HCT116 (cell line): Measurements from ENCODE around the gene TRIB2. TPM values are rescaled to one million over a fixed set of nuclear protein-coding genes. Genes with fewer than 3 reads are reported as not detected.

ENCODE experiments used
- ATAC-seq: fragments of 200-7000 bp; cut with Tn5 transposase; 2 replicates; pipeline ENCODE4 v1.9.1; 2020; ENCODE audit warnings: mild to moderate bottlenecking, moderate library complexity
- BruUV-seq: library from RNA; stranded (reverse); fragments of 400-500 nt; replicated peaks from 2 replicates; lab custom pipeline; 2021; lab: Mats Ljungman, UMichigan
- CTCF ChIA-PET: fragments of 300-600 bp; sonication (Branson Sonifier 250); formaldehyde crosslinking; loops from one replicate; lab custom pipeline; 2021; ENCODE audit warnings: antibody characterized with exemption; lab: Charles Lee
- POLR2A ChIA-PET: fragments of 300-600, 350-600 bp; sonication (Branson Sonifier 250); formaldehyde crosslinking; loops from one replicate; lab custom pipeline; 2021; ENCODE audit warnings: antibody characterized with exemption; lab: Charles Lee
- RAD21 ChIA-PET, 2 experiments: fragments of 300-600 bp; sonication (Branson Sonifier 250); formaldehyde crosslinking; loops; one replicate each; lab custom pipeline; 2023; ENCODE audit warnings: low total read pairs in 2 of 2; ENCODE audit not compliant: uncharacterized antibody in 2 of 2, unreplicated experiment in 2 of 2, low non-redundant PET in 1 of 2; lab: Charles Lee
- DNase-seq: peaks from one replicate; pipeline ENCODE4 v3.0.0-alpha.2; 2010; ENCODE audit warnings: low read depth, low spot score
- H2AFZ ChIP-seq: fragments of 200-600 bp; shearing (Covaris generic), sonication (generic); 2 replicates; pipeline ENCODE4 v1.6.1; 2017; ENCODE audit warnings: low read depth, mixed run types, mixed read lengths, antibody characterized with exemption, low read length; ENCODE audit not compliant: poor library complexity, severe bottlenecking
- H3K27ac ChIP-seq: 2 replicates; pipeline ENCODE4 v1.5.1; 2012; ENCODE audit warnings: low read depth, low read length
- H3K27me3 ChIP-seq: fragments of 200-600 bp; sonication (generic); 2 replicates; pipeline ENCODE4 v1.6.1; 2016; ENCODE audit warnings: mixed run types, low read length, mixed read lengths; ENCODE audit not compliant: insufficient read depth
- H3K36me3 ChIP-seq, 2 experiments: fragments of 200-500 bp in 1 of 2; fragments of 200-600 bp in 1 of 2; sonication (Bioruptor generic) in 1 of 2; sonication (generic) in 1 of 2; 2 replicates each; pipeline versions ENCODE4 v1.5.1 to v1.6.1; 2014 to 2016; ENCODE audit warnings: low read length in 2 of 2, inconsistent platforms in 1 of 2, mixed read lengths in 1 of 2, mixed run types in 1 of 2; ENCODE audit not compliant: insufficient read depth in 2 of 2, control insufficient read depth in 1 of 2
- H3K4me1 ChIP-seq, 2 experiments: fragments of 200-600 bp in 1 of 2; sonication (generic) in 1 of 2; 2 replicates each; pipeline versions ENCODE4 v1.5.1 to v1.6.1; 2012 to 2017; ENCODE audit warnings: low read length in 2 of 2, inconsistent platforms in 1 of 2, mild to moderate bottlenecking in 1 of 2, mixed read lengths in 1 of 2, mixed run types in 1 of 2, moderate library complexity in 1 of 2; ENCODE audit not compliant: insufficient read depth in 2 of 2, control insufficient read depth in 1 of 2
- H3K4me2 ChIP-seq: fragments of 200-600 bp; sonication (generic); 2 replicates; pipeline ENCODE4 v1.6.1; 2017; ENCODE audit warnings: mixed run types, low read length, mixed read lengths
- H3K4me3 ChIP-seq, 2 experiments: fragments of 200-600 bp in 1 of 2; sonication (generic) in 1 of 2; replicated peaks in 1 of 2; 2 replicates each; pipeline ENCODE4 v1.5.1; 2011 to 2016; ENCODE audit warnings: low read length in 2 of 2, control low read depth in 1 of 2, low read depth in 1 of 2, mild to moderate bottlenecking in 1 of 2, mixed read lengths in 1 of 2, mixed run types in 1 of 2
- H3K79me2 ChIP-seq: fragments of 200-600 bp; sonication (generic); 2 replicates; pipeline ENCODE4 v1.6.1; 2017; ENCODE audit warnings: mild to moderate bottlenecking, mixed run types, low read length, moderate library complexity, mixed read lengths; ENCODE audit not compliant: insufficient read depth
- H3K9ac ChIP-seq: fragments of 200-600 bp; sonication (generic); 2 replicates; pipeline ENCODE4 v1.6.1; 2016; ENCODE audit warnings: low read length, mixed read lengths
- H3K9me2 ChIP-seq: fragments of 200-600 bp; sonication (generic), shearing (Covaris generic); 2 replicates; pipeline ENCODE4 v1.6.1; 2017; ENCODE audit warnings: mixed run types, mild to moderate bottlenecking, moderate library complexity; ENCODE audit not compliant: insufficient read depth
- H3K9me3 ChIP-seq, 2 experiments: fragments of 200-500 bp in 1 of 2; fragments of 200-600 bp in 1 of 2; sonication (Bioruptor generic) in 1 of 2; sonication (generic) in 1 of 2; 2 replicates each; pipeline ENCODE4 v1.6.1; 2014 to 2017; ENCODE audit warnings: low read length in 2 of 2, mixed read lengths in 2 of 2, inconsistent platforms in 1 of 2, low read depth in 1 of 2, mild to moderate bottlenecking in 1 of 2, mixed run types in 1 of 2, moderate library complexity in 1 of 2; ENCODE audit not compliant: control insufficient read depth in 1 of 2, insufficient read depth in 1 of 2
- H4K20me1 ChIP-seq: fragments of 200-600 bp; sonication (generic), shearing (Covaris generic); 2 replicates; pipeline ENCODE4 v1.6.1; 2017; ENCODE audit warnings: mixed run types, mild to moderate bottlenecking, moderate library complexity; ENCODE audit not compliant: insufficient read depth
- ATF3 ChIP-seq: IDR thresholded peaks from 2 replicates; pipeline ENCODE4 v1.6.1; 2012
- CEBPB ChIP-seq: IDR thresholded peaks from 2 replicates; pipeline ENCODE4 v1.6.1; 2012; ENCODE audit warnings: low read depth
- EGR1 ChIP-seq: IDR thresholded peaks from 2 replicates; pipeline ENCODE4 v1.6.1; 2012; ENCODE audit warnings: low read depth
- ELF1 ChIP-seq: IDR thresholded peaks from 2 replicates; pipeline ENCODE4 v1.6.1; 2012; ENCODE audit warnings: low read depth, borderline replicate concordance
- FOSL1 ChIP-seq: IDR thresholded peaks from 2 replicates; pipeline ENCODE4 v1.6.1; 2012; ENCODE audit warnings: low read depth
- JUND ChIP-seq: IDR thresholded peaks from 2 replicates; pipeline ENCODE4 v1.6.1; 2012
- MAX ChIP-seq: IDR thresholded peaks from 2 replicates; pipeline ENCODE4 v1.6.1; 2012
- POLR2A ChIP-seq: IDR thresholded peaks from 2 replicates; pipeline ENCODE4 v1.7.0; 2011; ENCODE audit warnings: borderline replicate concordance; ENCODE audit not compliant: insufficient read depth, insufficient read length; ENCODE audit errors: extremely low read depth
- POLR2AphosphoS5 ChIP-seq: IDR thresholded peaks from 2 replicates; pipeline ENCODE4 v1.6.1; 2011; ENCODE audit warnings: mild to moderate bottlenecking, low read depth, low read length, moderate library complexity
- RAD21 ChIP-seq: IDR thresholded peaks from 2 replicates; pipeline ENCODE4 v1.6.1; 2012; ENCODE audit warnings: low read depth, mild to moderate bottlenecking
- SIN3A ChIP-seq: IDR thresholded peaks from 2 replicates; pipeline ENCODE4 v1.6.1; 2012; ENCODE audit warnings: low read depth
- SP1 ChIP-seq: IDR thresholded peaks from 2 replicates; pipeline ENCODE4 v1.6.1; 2012; ENCODE audit warnings: low read depth
- SRF ChIP-seq: IDR thresholded peaks from 2 replicates; pipeline ENCODE4 v1.6.1; 2012; ENCODE audit warnings: low read depth
- TCF7L2 ChIP-seq: IDR thresholded peaks from 2 replicates; pipeline ENCODE4 v1.7.0; 2011; ENCODE audit warnings: borderline replicate concordance, inconsistent platforms; ENCODE audit not compliant: insufficient read depth, insufficient read length; ENCODE audit errors: extremely low read depth
- YY1 ChIP-seq: IDR thresholded peaks from 2 replicates; pipeline ENCODE4 v1.6.1; 2011; ENCODE audit warnings: low read length, low read depth, moderate library complexity, mild to moderate bottlenecking; ENCODE audit not compliant: insufficient replicate concordance; ENCODE audit errors: extremely low read depth
- ZBTB33 ChIP-seq: IDR thresholded peaks from 2 replicates; pipeline ENCODE4 v1.6.1; 2011; ENCODE audit warnings: mild to moderate bottlenecking, low read length, moderate library complexity; ENCODE audit not compliant: insufficient replicate concordance; ENCODE audit errors: extremely low read depth
- ZFX ChIP-seq: fragments of 450-650 bp; IDR thresholded peaks from 2 replicates; pipeline ENCODE4 v1.6.1; 2017
- ZNF274 ChIP-seq: fragments of 200-500 bp; sonication (Bioruptor generic); IDR thresholded peaks from 2 replicates; pipeline ENCODE4 v1.6.1; 2014; ENCODE audit warnings: mild to moderate bottlenecking, low read depth, low read length, inconsistent platforms
- intact Hi-C: fragments of 100-400 bp; cut with micrococcal nuclease; formaldehyde crosslinking; loops from 2 replicates; pipeline ENCODE4 v1.10.0; 2022
- total RNA-seq: library from RNA; stranded (reverse); gene quantifications from one replicate; pipeline ENCODE4 v1.2.1, GENCODE V29; 2021; ENCODE audit not compliant: unreplicated experiment

Gene TRIB2
- total RNA-seq, 1 experiment from 2014 or later: 12.4 TPM

GRCh38 chr2:12710301-12710700, 6.4 kb upstream of the TRIB2 start:
- RAD21 ChIA-PET: no interaction called here
- CTCF ChIA-PET: no interaction called here
- no peaks in the 10 kb centered on the region for H3K27me3 ChIP-seq
- H3K9me2 ChIP-seq: no peaks in the 10 kb centered on the region
- intact Hi-C loops: loop anchor here (10.0 kb wide), 1 partner anchor 536 kb away; no protein-coding TSS in a partner anchor
- no peak overlapping the region for H2AFZ ChIP-seq
- TF ChIP-seq ELF1 (no peak), RAD21 (no peak), CEBPB (no peak), ZFX (no peak), MAX (no peak), ATF3 (no peak), POLR2AphosphoS5 (no peak)
- H3K4me1 ChIP-seq: peaks cover 13 to 14% of the 10 kb centered on the region in 2 experiments
- no peaks in the 10 kb centered on the region for H4K20me1 ChIP-seq
- H3K9me3 ChIP-seq: no peaks in the 10 kb centered on the region
- no peak overlapping the region for H3K4me2 ChIP-seq
- ATAC-seq (no peak), DNase-seq (no peak)
- no peak overlapping the region for H3K27ac ChIP-seq
- no peak overlapping the region for H3K4me3 ChIP-seq
- no peak overlapping the region for H3K9ac ChIP-seq
- POLR2A ChIA-PET: no interaction called here
- H3K79me2 ChIP-seq: no peaks in the 10 kb centered on the region
- BruUV-seq: no TSS peak
- H3K36me3 ChIP-seq: no peaks in the 10 kb centered on the region

GRCh38 chr2:12711339-12711738, 5.4 kb upstream of the TRIB2 start:
- no peak overlapping the region for H2AFZ ChIP-seq
- TF ChIP-seq TCF7L2 (no peak), ZBTB33 (no peak), RAD21 (no peak), SRF (no peak), SIN3A (no peak), ATF3 (no peak), JUND (no peak), YY1 (no peak), ZNF274 (no peak), FOSL1 (no peak), SP1 (no peak), CEBPB (no peak), MAX (no peak), POLR2A (no peak), EGR1 (no peak)
- TF ChIP-seq, all 23 proteins: peak for 0
- Histone ChIP-seq H3K9ac (no peak overlapping the region), H3K79me2 (no peaks in the 10 kb centered on the region), H3K27me3 (no peaks in the 10 kb centered on the region), H3K36me3 (no peaks in the 10 kb centered on the region), H3K27ac (no peak overlapping the region), H3K4me1 (peaks cover 18 to 23% of the 10 kb centered on the region in 2 experiments), H4K20me1 (no peaks in the 10 kb centered on the region), H3K9me2 (no peaks in the 10 kb centered on the region), H3K9me3 (no peaks in the 10 kb centered on the region), H3K4me2 (no peak overlapping the region), H3K4me3 (no peak overlapping the region)
- no TSS peak for BruUV-seq
- ChIA-PET POLR2A (no interaction called here), CTCF (no interaction called here), RAD21 (no interaction called here)
- ATAC-seq (no peak), DNase-seq (no peak)
- intact Hi-C loops: loop anchor here (10.0 kb wide), 1 partner anchor 537 kb away; no protein-coding TSS in a partner anchor
